DOHH2 (cell line): ENCODE results near the gene PCDH9.

Experiments
- H3F3A ChIP-seq: fragments of 200-600 bp; sonication (generic), shearing (Covaris generic); 2 replicates; pipeline ENCODE4 v1.6.0; 2016; ENCODE audit warnings: antibody characterized with exemption, mild to moderate bottlenecking; ENCODE audit not compliant: control insufficient read depth, insufficient read depth
- H3K27ac ChIP-seq: fragments of 200-600 bp; sonication (generic); 2 replicates; pipeline ENCODE4 v1.5.1; 2014; ENCODE audit warnings: low read depth, mild to moderate bottlenecking, low read length, moderate library complexity
- H3K27me3 ChIP-seq: fragments of 200-600 bp; sonication (generic); 2 replicates; pipeline ENCODE4 v1.6.1; 2014; ENCODE audit warnings: mild to moderate bottlenecking, low read length, mixed read lengths; ENCODE audit not compliant: control insufficient read depth
- H3K36me3 ChIP-seq: fragments of 200-600 bp; sonication (generic); 2 replicates; pipeline ENCODE4 v1.6.1; 2014; ENCODE audit warnings: mild to moderate bottlenecking, low read length, moderate library complexity, mixed read lengths; ENCODE audit not compliant: control insufficient read depth
- H3K4me1 ChIP-seq: fragments of 200-600 bp; sonication (generic); 2 replicates; pipeline ENCODE4 v1.6.1; 2014; ENCODE audit warnings: mild to moderate bottlenecking, low read length, mixed read lengths; ENCODE audit not compliant: control insufficient read depth
- H3K4me2 ChIP-seq: fragments of 200-600 bp; sonication (generic); 2 replicates; pipeline ENCODE4 v1.6.0; 2014; ENCODE audit warnings: mild to moderate bottlenecking, low read length, moderate library complexity
- H3K4me3 ChIP-seq: fragments of 200-600 bp; sonication (generic); 2 replicates; pipeline ENCODE4 v1.5.1; 2014; ENCODE audit warnings: mild to moderate bottlenecking, low read length, mixed read lengths
- H3K79me2 ChIP-seq: fragments of 200-600 bp; sonication (generic); 2 replicates; pipeline ENCODE4 v1.6.1; 2014; ENCODE audit warnings: mild to moderate bottlenecking, low read length, mixed read lengths; ENCODE audit not compliant: control insufficient read depth
- H3K9me2 ChIP-seq: fragments of 200-600 bp; sonication (generic); replicated peaks from 2 replicates; pipeline ENCODE4 v1.6.1; 2014; ENCODE audit warnings: mild to moderate bottlenecking, low read length, mixed read lengths; ENCODE audit not compliant: control insufficient read depth
- H3K9me3 ChIP-seq: fragments of 200-600 bp; sonication (generic); 2 replicates; pipeline ENCODE4 v1.6.1; 2014; ENCODE audit warnings: antibody characterized with exemption, low read length, mixed read lengths; ENCODE audit not compliant: control insufficient read depth, insufficient read depth
- H4K20me1 ChIP-seq: fragments of 200-600 bp; sonication (generic); 2 replicates; pipeline ENCODE4 v1.6.0; 2014; ENCODE audit warnings: low read depth, mild to moderate bottlenecking, antibody characterized with exemption, low read length, moderate library complexity; ENCODE audit not compliant: control insufficient read depth, insufficient read depth
- EZH2phosphoT487 ChIP-seq: fragments of 200-600 bp; sonication (generic); IDR thresholded peaks from 2 replicates; pipeline ENCODE4 v1.6.1; 2017; ENCODE audit warnings: borderline replicate concordance, mild to moderate bottlenecking, antibody characterized with exemption, low read length, moderate library complexity, mixed read lengths
- TF ChIP-seq, protein P1 (sequence below): fragments of 200-600 bp; sonication (generic); IDR thresholded peaks from one replicate; pipeline ENCODE4 v1.5.1; 2014; ENCODE audit warnings: antibody characterized with exemption, mild to moderate bottlenecking, low read depth, low read length; ENCODE audit not compliant: poor library complexity, severe bottlenecking

Gene PCDH9

DNA sequence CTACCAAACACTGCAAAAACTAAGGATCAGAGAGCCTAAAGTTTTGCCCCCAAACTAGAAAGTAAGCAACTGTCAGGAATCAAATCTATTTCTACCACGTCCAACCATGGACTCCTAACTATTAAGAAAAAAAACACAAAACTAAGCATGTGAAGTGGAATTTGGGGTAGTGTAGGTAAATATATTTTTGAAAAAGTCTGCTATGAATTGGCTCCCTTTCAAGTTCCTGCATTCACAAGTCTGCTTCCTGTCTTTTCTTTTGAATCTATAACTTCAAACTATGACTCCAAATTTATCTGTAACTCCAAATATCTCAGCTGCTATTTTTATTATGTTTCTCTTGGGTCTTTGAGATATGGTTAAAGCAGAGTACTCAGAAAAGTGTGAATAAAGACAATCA is 47.0 kb downstream of the PCDH9 start:
- Histone ChIP-seq H3K4me2 (no peak overlapping the region), H4K20me1 (no peaks in the 10 kb centered on the region), H3K4me3 (no peak overlapping the region), H3K4me1 (0 out of 2 replicates have a peak, but pooled peaks cover 2% of the 10 kb centered on the region), H3K9me2 (no peaks in the 10 kb centered on the region), H3K27me3 (no peaks in the 10 kb centered on the region), H3K27ac (no peak overlapping the region), H3K36me3 (no peaks in the 10 kb centered on the region), H3K79me2 (no peaks in the 10 kb centered on the region), H3K9me3 (no peaks in the 10 kb centered on the region), H3F3A (no peaks in the 10 kb centered on the region)
- TF ChIP-seq EZH2phosphoT487 = no peak
- TF ChIP-seq, protein P1, sequence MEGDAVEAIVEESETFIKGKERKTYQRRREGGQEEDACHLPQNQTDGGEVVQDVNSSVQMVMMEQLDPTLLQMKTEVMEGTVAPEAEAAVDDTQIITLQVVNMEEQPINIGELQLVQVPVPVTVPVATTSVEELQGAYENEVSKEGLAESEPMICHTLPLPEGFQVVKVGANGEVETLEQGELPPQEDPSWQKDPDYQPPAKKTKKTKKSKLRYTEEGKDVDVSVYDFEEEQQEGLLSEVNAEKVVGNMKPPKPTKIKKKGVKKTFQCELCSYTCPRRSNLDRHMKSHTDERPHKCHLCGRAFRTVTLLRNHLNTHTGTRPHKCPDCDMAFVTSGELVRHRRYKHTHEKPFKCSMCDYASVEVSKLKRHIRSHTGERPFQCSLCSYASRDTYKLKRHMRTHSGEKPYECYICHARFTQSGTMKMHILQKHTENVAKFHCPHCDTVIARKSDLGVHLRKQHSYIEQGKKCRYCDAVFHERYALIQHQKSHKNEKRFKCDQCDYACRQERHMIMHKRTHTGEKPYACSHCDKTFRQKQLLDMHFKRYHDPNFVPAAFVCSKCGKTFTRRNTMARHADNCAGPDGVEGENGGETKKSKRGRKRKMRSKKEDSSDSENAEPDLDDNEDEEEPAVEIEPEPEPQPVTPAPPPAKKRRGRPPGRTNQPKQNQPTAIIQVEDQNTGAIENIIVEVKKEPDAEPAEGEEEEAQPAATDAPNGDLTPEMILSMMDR = no peak

GRCh38 chr13:67175836-67176459 is 54.2 kb downstream of the PCDH9 start:
- no peak overlapping the region for H3K27ac ChIP-seq

GRCh38 chr13:67168384-67168783 is 61.8 kb downstream of the PCDH9 start:
- H3K36me3 ChIP-seq = no peaks in the 10 kb centered on the region
- TF ChIP-seq EZH2phosphoT487 = no peak
- TF ChIP-seq, protein P1 = no peak
- H3K79me2 ChIP-seq = no peaks in the 10 kb centered on the region
- no peaks in the 10 kb centered on the region for H3K27me3 ChIP-seq
- no peaks in the 10 kb centered on the region for H3K9me2 ChIP-seq
- H3K9me3 ChIP-seq = no peaks in the 10 kb centered on the region
- no peak overlapping the region for H3K27ac ChIP-seq
- no peak overlapping the region for H3K4me3 ChIP-seq
- H3K4me1 ChIP-seq = no peaks in the 10 kb centered on the region
- H3F3A ChIP-seq = no peaks in the 10 kb centered on the region
- no peaks in the 10 kb centered on the region for H4K20me1 ChIP-seq
- no peak overlapping the region for H3K4me2 ChIP-seq

More at GRCh38 chr13:67175836-67176459, 54.2 kb downstream of the PCDH9 start:
- no peak overlapping the region for H3K4me2 ChIP-seq
- no peaks in the 10 kb centered on the region for H3K9me3 ChIP-seq
- no peaks in the 10 kb centered on the region for H3K4me1 ChIP-seq
- no peak overlapping the region for H3K4me3 ChIP-seq
- no peaks in the 10 kb centered on the region for H3F3A ChIP-seq
- no peaks in the 10 kb centered on the region for H3K36me3 ChIP-seq
- no peaks in the 10 kb centered on the region for H3K27me3 ChIP-seq
- H3K79me2 ChIP-seq = no peaks in the 10 kb centered on the region
- no peak for TF ChIP-seq EZH2phosphoT487
- TF ChIP-seq, protein P1 = no peak
- H3K9me2 ChIP-seq = no peaks in the 10 kb centered on the region
- H4K20me1 ChIP-seq = no peaks in the 10 kb centered on the region
